Spinal cord (tissue), 10 donors: ENCODE measurements around the gene PYGB. TPM values are rescaled to one million over a fixed set of nuclear protein-coding genes. Genes with fewer than 3 reads are reported as not detected.

ENCODE experiments used
- DNase-seq, 6 donors: peaks; one replicate each; pipeline versions ENCODE4 v3.0.0 to v3.0.0-alpha.2; 2013 to 2015; ENCODE audit warnings: low spot score in 6 of 6, low read depth in 4 of 6
- H3K27ac ChIP-seq: one replicate; pipeline ENCODE4 v1.5.1; 2013; ENCODE audit warnings: low read depth, low read length, control low read depth
- H3K27me3 ChIP-seq: one replicate; pipeline ENCODE4 v1.6.1; 2013; ENCODE audit warnings: low read length; ENCODE audit not compliant: control insufficient read depth, insufficient read depth
- H3K36me3 ChIP-seq: one replicate; pipeline ENCODE4 v1.6.1; 2013; ENCODE audit warnings: low read length; ENCODE audit not compliant: control insufficient read depth, insufficient read depth
- H3K4me1 ChIP-seq: one replicate; pipeline ENCODE4 v1.6.1; 2013; ENCODE audit warnings: low read length; ENCODE audit not compliant: control insufficient read depth, insufficient read depth
- H3K4me3 ChIP-seq: one replicate; pipeline ENCODE4 v1.5.1; 2013; ENCODE audit warnings: low read depth, low read length, control low read depth
- H3K9me3 ChIP-seq: one replicate; pipeline ENCODE4 v1.6.1; 2013; ENCODE audit warnings: low read length; ENCODE audit not compliant: control insufficient read depth, insufficient read depth
- WGBS: methylation state at CpG from one replicate; pipeline ENCODE4 v1.1.5; 2013; ENCODE audit warnings: missing lambda C conversion rate; ENCODE audit not compliant: insufficient coverage; 5-methylcytosine and 5-hydroxymethylcytosine counted together
- polyA plus RNA-seq, 2 donors: library from polyadenylated mRNA; unstranded; fragments of 120-200 nt; gene quantifications; one replicate each; pipeline ENCODE4 v1.2.1, GENCODE V29; 2013; ENCODE audit not compliant: insufficient read length in 2 of 2
- total RNA-seq, 2 donors: library from RNA; depleted of rRNA in 1 of 2; stranded (reverse); fragments of 120-200 nt in 1 of 2; fragments of >200 nt in 1 of 2; gene quantifications; one replicate each; pipeline versions ENCODE4 v1.2.3 to v1.2.4, GENCODE V29; 2013 to 2014
- donor health status: healthy.

Gene PYGB
- total and polyA plus RNA-seq, 4 donors, result 71.4 to 122 (median 97.3) TPM

- 98% methylated on average over 19 of the region's 20 CpGs for WGBS
- DNase-seq, result no peak
- Histone ChIP-seq H3K9me3 (no peaks in the 10 kb centered on the region), H3K4me1 (peaks cover 16% of the 10 kb centered on the region), H3K4me3 (no peak overlapping the region), H3K27ac (no peak overlapping the region), H3K27me3 (no peaks in the 10 kb centered on the region), H3K36me3 (peaks cover 99% of the 10 kb centered on the region)
These were observed 26.6 kb downstream of the PYGB start for GRCh38 chr20:25274481-25274880.

GRCh38 chr20:25274891-25275812 lies 27.3 kb downstream of the PYGB start:
- DNase-seq, result no peak
- 94% methylated on average over 31 of the region's 32 CpGs for WGBS

GRCh38 chr20:25275813-25276532 lies 28.1 kb downstream of the PYGB start:
- Histone ChIP-seq H3K4me1 (peaks cover 16% of the 10 kb centered on the region), H3K4me3 (no peak overlapping the region), H3K9me3 (no peaks in the 10 kb centered on the region), H3K27me3 (no peaks in the 10 kb centered on the region), H3K36me3 (peaks cover 100% of the 10 kb centered on the region), H3K27ac (no peak overlapping the region)
- 96% methylated on average over 20 of the region's 20 CpGs for WGBS
- DNase-seq, result no peak

More at GRCh38 chr20:25274891-25275812, 27.3 kb downstream of the PYGB start:
- Histone ChIP-seq H3K4me3 (no peak overlapping the region), H3K27ac (no peak overlapping the region), H3K36me3 (peaks cover 100% of the 10 kb centered on the region), H3K4me1 (peaks cover 16% of the 10 kb centered on the region), H3K9me3 (no peaks in the 10 kb centered on the region), H3K27me3 (no peaks in the 10 kb centered on the region)

GRCh38 chr20:25276533-25277050 lies 28.7 kb downstream of the PYGB start:
- Histone ChIP-seq H3K36me3 (peaks cover 100% of the 10 kb centered on the region), H3K9me3 (no peaks in the 10 kb centered on the region), H3K27ac (no peak overlapping the region), H3K27me3 (no peaks in the 10 kb centered on the region), H3K4me1 (peaks cover 16% of the 10 kb centered on the region), H3K4me3 (no peak overlapping the region)
- DNase-seq, result no peak
- 91% methylated on average over 24 of the region's 24 CpGs for WGBS

GRCh38 chr20:25277051-25277801 lies 29.3 kb downstream of the PYGB start:
- WGBS, result 84% methylated on average over 22 of the region's 24 CpGs
- peaks cover 100% of the 10 kb centered on the region for H3K36me3 ChIP-seq
- no peaks in the 10 kb centered on the region for H3K27me3 ChIP-seq
- peaks cover 15% of the 10 kb centered on the region for H3K4me1 ChIP-seq
- H3K27ac ChIP-seq, result no peak overlapping the region
- no peak overlapping the region for H3K4me3 ChIP-seq
- DNase-seq, result no peak
- no peaks in the 10 kb centered on the region for H3K9me3 ChIP-seq

GRCh38 chr20:25277941-25278521 lies 30.1 kb downstream of the PYGB start:
- Histone ChIP-seq H3K4me3 (no peak overlapping the region), H3K27ac (no peak overlapping the region), H3K9me3 (no peaks in the 10 kb centered on the region), H3K27me3 (no peaks in the 10 kb centered on the region), H3K4me1 (peaks cover 8% of the 10 kb centered on the region), H3K36me3 (peaks cover 100% of the 10 kb centered on the region)
- DNase-seq, result no peak
- 94% methylated on average over 18 of the region's 19 CpGs for WGBS

- H3K36me3 ChIP-seq, result peaks cover 100% of the 10 kb centered on the region
These were observed 30.9 kb downstream of the PYGB start for GRCh38 chr20:25278636-25279361.

GRCh38 chr20:25279403-25279802 lies 31.5 kb downstream of the PYGB start:
- Histone ChIP-seq H3K36me3 (peaks cover 100% of the 10 kb centered on the region), H3K9me3 (no peaks in the 10 kb centered on the region), H3K27ac (no peak overlapping the region), H3K4me1 (no peaks in the 10 kb centered on the region), H3K27me3 (no peaks in the 10 kb centered on the region), H3K4me3 (no peak overlapping the region)
- 100% methylated on average over 5 of the region's 9 CpGs for WGBS
- DNase-seq, result no peak

More at GRCh38 chr20:25278636-25279361, 30.9 kb downstream of the PYGB start:
- no peak for DNase-seq
- no peaks in the 10 kb centered on the region for H3K27me3 ChIP-seq
- no peak overlapping the region for H3K27ac ChIP-seq
- no peak overlapping the region for H3K4me3 ChIP-seq
- H3K4me1 ChIP-seq, result peaks cover under 1% of the 10 kb centered on the region
- no peaks in the 10 kb centered on the region for H3K9me3 ChIP-seq
- WGBS, result 86% methylated on average over 19 of the region's 26 CpGs
